ENCODE data around the gene LAMP5. TPM values are rescaled to one million over a fixed set of nuclear protein-coding genes. Genes with fewer than 3 reads are reported as not detected.

LAMP5 gene
- polyA plus RNA-seq, 1 donor from 2014 or later: 0.43 TPM

- Histone ChIP-seq H3K9me2 (ENCODE audit: insufficient read depth, low read length) (no peaks in the 10 kb centered on the region), H3K36me3 (ENCODE audit: insufficient read depth, low read length) (no peaks in the 10 kb centered on the region), H3K27ac (ENCODE audit: low read length) (no peak overlapping the region), H3K79me2 (replicated peaks; ENCODE audit: insufficient read depth, low read length) (no peaks in the 10 kb centered on the region), H3K9ac (ENCODE audit: low read length) (no peak overlapping the region), H2AFZ (ENCODE audit: low read depth, low read length) (no peak overlapping the region), H3K4me3 (ENCODE audit: low read length) (no peak overlapping the region), H3K4me2 (ENCODE audit: low read length) (no peak overlapping the region), H3K9me3 (ENCODE audit: low read length) (no peaks in the 10 kb centered on the region), H4K20me1 (ENCODE audit: insufficient read depth) (no peaks in the 10 kb centered on the region), H3K27me3 (ENCODE audit: insufficient read depth, low read depth, low read length) (no peaks in the 10 kb centered on the region), H3F3A (ENCODE audit: insufficient read depth, low read length, poor library complexity, severe bottlenecking) (no peaks in the 10 kb centered on the region)
- TF ChIP-seq EZH2 (IDR thresholded peaks at IDR 0.05; ENCODE audit: borderline replicate concordance, insufficient read depth, low read length, poor library complexity, severe bottlenecking): no peak
These were observed 17.2 kb downstream of the LAMP5 start for GRCh38 chr20:9531581-9531980.

- Histone ChIP-seq H3K79me2 (replicated peaks; ENCODE audit: insufficient read depth, low read length) (no peaks in the 10 kb centered on the region), H3K9me3 (ENCODE audit: low read length) (no peaks in the 10 kb centered on the region), H3K9me2 (ENCODE audit: insufficient read depth, low read length) (no peaks in the 10 kb centered on the region), H4K20me1 (ENCODE audit: insufficient read depth) (no peaks in the 10 kb centered on the region), H3K9ac (ENCODE audit: low read length) (no peak overlapping the region), H3K4me2 (ENCODE audit: low read length) (no peak overlapping the region), H3K36me3 (ENCODE audit: insufficient read depth, low read length) (no peaks in the 10 kb centered on the region), H3K27ac (ENCODE audit: low read length) (no peak overlapping the region), H2AFZ (ENCODE audit: low read depth, low read length) (no peak overlapping the region), H3F3A (ENCODE audit: insufficient read depth, low read length, poor library complexity, severe bottlenecking) (no peaks in the 10 kb centered on the region), H3K27me3 (ENCODE audit: insufficient read depth, low read depth, low read length) (no peaks in the 10 kb centered on the region), H3K4me3 (ENCODE audit: low read length) (no peak overlapping the region)
- TF ChIP-seq POLR2AphosphoS5 (IDR thresholded peaks at IDR 0.05) (no peak), SMC3 (conservative IDR thresholded peaks at IDR 0.05; ENCODE audit: poor library complexity) (no peak), TAF1 (IDR thresholded peaks at IDR 0.05; ENCODE audit: low read depth) (no peak)
These were observed 17.9 kb downstream of the LAMP5 start for GRCh38 chr20:9532069-9532838.

DNA sequence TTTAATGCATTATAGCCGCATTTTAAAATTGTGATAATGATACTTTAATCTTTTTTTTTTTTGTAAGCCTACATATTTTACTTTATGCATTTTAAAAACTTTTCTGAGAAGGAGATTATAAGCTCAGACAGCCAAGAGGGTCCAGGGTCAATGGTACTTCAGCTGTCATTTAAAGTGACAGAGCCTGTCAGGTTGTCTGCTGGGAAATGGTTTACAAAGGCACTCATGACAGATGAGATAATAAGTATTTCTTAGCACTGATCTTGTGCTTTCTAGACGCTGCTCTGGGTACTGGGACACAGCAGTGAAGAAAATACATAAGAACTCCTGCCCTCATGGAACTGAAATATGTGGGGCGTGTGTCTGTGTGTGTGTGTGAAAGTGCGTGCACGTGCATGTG, 19.6 kb downstream of the LAMP5 start:
- H3K79me2 ChIP-seq (replicated peaks; ENCODE audit: insufficient read depth, low read length): no peaks in the 10 kb centered on the region
- peak overlapping the region; percentile 29 for H3K4me2 ChIP-seq (ENCODE audit: low read length)
- H2AFZ ChIP-seq (ENCODE audit: low read depth, low read length): no peak overlapping the region
- H3K9me2 ChIP-seq (ENCODE audit: insufficient read depth, low read length): no peaks in the 10 kb centered on the region
- no peaks in the 10 kb centered on the region for H3F3A ChIP-seq (ENCODE audit: insufficient read depth, low read length, poor library complexity, severe bottlenecking)
- no peaks in the 10 kb centered on the region for H3K9me3 ChIP-seq (ENCODE audit: low read length)
- TF ChIP-seq MXI1 (conservative IDR thresholded peaks at IDR 0.05; ENCODE audit: poor library complexity, severe bottlenecking) (no peak), EP300 (conservative IDR thresholded peaks at IDR 0.05; ENCODE audit: poor library complexity, severe bottlenecking) (peak; percentile 99), POLR2AphosphoS5 (IDR thresholded peaks at IDR 0.05) (peak; percentile 78)
- no peaks in the 10 kb centered on the region for H4K20me1 ChIP-seq (ENCODE audit: insufficient read depth)
- H3K27ac ChIP-seq (ENCODE audit: low read length): peak overlapping the region; percentile 71
- no peak overlapping the region for H3K9ac ChIP-seq (ENCODE audit: low read length)
- H3K27me3 ChIP-seq (ENCODE audit: insufficient read depth, low read depth, low read length): no peaks in the 10 kb centered on the region
- H3K36me3 ChIP-seq (ENCODE audit: insufficient read depth, low read length): no peaks in the 10 kb centered on the region
- H3K4me3 ChIP-seq (ENCODE audit: low read length): peak overlapping the region; percentile 1

- no peaks in the 10 kb centered on the region for H3K79me2 ChIP-seq (replicated peaks; ENCODE audit: insufficient read depth, low read length)
- H3K27ac ChIP-seq (ENCODE audit: low read length): peak overlapping the region; percentile 71
These were observed 21.1 kb downstream of the LAMP5 start for GRCh38 chr20:9535449-9535848.

More at GRCh38 chr20:9535449-9535848, 21.1 kb downstream of the LAMP5 start:
- H3K9ac ChIP-seq (ENCODE audit: low read length): no peak overlapping the region
- no peaks in the 10 kb centered on the region for H3K27me3 ChIP-seq (ENCODE audit: insufficient read depth, low read depth, low read length)
- H2AFZ ChIP-seq (ENCODE audit: low read depth, low read length): no peak overlapping the region
- H4K20me1 ChIP-seq (ENCODE audit: insufficient read depth): no peaks in the 10 kb centered on the region
- H3K36me3 ChIP-seq (ENCODE audit: insufficient read depth, low read length): no peaks in the 10 kb centered on the region
- H3K9me2 ChIP-seq (ENCODE audit: insufficient read depth, low read length): no peaks in the 10 kb centered on the region
- H3K4me3 ChIP-seq (ENCODE audit: low read length): peak overlapping the region; percentile 45
- H3K4me2 ChIP-seq (ENCODE audit: low read length): peak overlapping the region; percentile 13
- H3K9me3 ChIP-seq (ENCODE audit: low read length): no peaks in the 10 kb centered on the region
- TF ChIP-seq EZH2 (IDR thresholded peaks at IDR 0.05; ENCODE audit: borderline replicate concordance, insufficient read depth, low read length, poor library complexity, severe bottlenecking) (no peak), SMC3 (conservative IDR thresholded peaks at IDR 0.05; ENCODE audit: poor library complexity) (no peak), POLR2AphosphoS5 (IDR thresholded peaks at IDR 0.05) (peak; percentile 64), TAF1 (IDR thresholded peaks at IDR 0.05; ENCODE audit: low read depth) (no peak), EP300 (conservative IDR thresholded peaks at IDR 0.05; ENCODE audit: poor library complexity, severe bottlenecking) (peak; percentile 69), MXI1 (conservative IDR thresholded peaks at IDR 0.05; ENCODE audit: poor library complexity, severe bottlenecking) (no peak), RAD21 (conservative IDR thresholded peaks at IDR 0.05) (no peak)
- TF ChIP-seq, protein P1, sequence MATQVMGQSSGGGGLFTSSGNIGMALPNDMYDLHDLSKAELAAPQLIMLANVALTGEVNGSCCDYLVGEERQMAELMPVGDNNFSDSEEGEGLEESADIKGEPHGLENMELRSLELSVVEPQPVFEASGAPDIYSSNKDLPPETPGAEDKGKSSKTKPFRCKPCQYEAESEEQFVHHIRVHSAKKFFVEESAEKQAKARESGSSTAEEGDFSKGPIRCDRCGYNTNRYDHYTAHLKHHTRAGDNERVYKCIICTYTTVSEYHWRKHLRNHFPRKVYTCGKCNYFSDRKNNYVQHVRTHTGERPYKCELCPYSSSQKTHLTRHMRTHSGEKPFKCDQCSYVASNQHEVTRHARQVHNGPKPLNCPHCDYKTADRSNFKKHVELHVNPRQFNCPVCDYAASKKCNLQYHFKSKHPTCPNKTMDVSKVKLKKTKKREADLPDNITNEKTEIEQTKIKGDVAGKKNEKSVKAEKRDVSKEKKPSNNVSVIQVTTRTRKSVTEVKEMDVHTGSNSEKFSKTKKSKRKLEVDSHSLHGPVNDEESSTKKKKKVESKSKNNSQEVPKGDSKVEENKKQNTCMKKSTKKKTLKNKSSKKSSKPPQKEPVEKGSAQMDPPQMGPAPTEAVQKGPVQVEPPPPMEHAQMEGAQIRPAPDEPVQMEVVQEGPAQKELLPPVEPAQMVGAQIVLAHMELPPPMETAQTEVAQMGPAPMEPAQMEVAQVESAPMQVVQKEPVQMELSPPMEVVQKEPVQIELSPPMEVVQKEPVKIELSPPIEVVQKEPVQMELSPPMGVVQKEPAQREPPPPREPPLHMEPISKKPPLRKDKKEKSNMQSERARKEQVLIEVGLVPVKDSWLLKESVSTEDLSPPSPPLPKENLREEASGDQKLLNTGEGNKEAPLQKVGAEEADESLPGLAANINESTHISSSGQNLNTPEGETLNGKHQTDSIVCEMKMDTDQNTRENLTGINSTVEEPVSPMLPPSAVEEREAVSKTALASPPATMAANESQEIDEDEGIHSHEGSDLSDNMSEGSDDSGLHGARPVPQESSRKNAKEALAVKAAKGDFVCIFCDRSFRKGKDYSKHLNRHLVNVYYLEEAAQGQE (IDR thresholded peaks at IDR 0.05; ENCODE audit: borderline replicate concordance): no peak
- TF ChIP-seq, protein P2, sequence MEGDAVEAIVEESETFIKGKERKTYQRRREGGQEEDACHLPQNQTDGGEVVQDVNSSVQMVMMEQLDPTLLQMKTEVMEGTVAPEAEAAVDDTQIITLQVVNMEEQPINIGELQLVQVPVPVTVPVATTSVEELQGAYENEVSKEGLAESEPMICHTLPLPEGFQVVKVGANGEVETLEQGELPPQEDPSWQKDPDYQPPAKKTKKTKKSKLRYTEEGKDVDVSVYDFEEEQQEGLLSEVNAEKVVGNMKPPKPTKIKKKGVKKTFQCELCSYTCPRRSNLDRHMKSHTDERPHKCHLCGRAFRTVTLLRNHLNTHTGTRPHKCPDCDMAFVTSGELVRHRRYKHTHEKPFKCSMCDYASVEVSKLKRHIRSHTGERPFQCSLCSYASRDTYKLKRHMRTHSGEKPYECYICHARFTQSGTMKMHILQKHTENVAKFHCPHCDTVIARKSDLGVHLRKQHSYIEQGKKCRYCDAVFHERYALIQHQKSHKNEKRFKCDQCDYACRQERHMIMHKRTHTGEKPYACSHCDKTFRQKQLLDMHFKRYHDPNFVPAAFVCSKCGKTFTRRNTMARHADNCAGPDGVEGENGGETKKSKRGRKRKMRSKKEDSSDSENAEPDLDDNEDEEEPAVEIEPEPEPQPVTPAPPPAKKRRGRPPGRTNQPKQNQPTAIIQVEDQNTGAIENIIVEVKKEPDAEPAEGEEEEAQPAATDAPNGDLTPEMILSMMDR (IDR thresholded peaks at IDR 0.05; ENCODE audit: poor library complexity, severe bottlenecking): no peak
- H3F3A ChIP-seq (ENCODE audit: insufficient read depth, low read length, poor library complexity, severe bottlenecking): no peaks in the 10 kb centered on the region
